NCI-H345 treated with DMSO at 0.1 percent for 48 hours (cell line): ENCODE measurements around the gene NOP16.
"Not testable (repeated sequence)": the region's sequence is repeated elsewhere in the genome, so short reads cannot be mapped to it uniquely, and the experiment has no call there.

Source experiments
- DNase-seq: peaks from one replicate; lab custom pipeline; 2025; ENCODE audit not compliant: unreplicated experiment; lab: John Stamatoyannopoulos, UW

The NOP16 gene

DNA sequence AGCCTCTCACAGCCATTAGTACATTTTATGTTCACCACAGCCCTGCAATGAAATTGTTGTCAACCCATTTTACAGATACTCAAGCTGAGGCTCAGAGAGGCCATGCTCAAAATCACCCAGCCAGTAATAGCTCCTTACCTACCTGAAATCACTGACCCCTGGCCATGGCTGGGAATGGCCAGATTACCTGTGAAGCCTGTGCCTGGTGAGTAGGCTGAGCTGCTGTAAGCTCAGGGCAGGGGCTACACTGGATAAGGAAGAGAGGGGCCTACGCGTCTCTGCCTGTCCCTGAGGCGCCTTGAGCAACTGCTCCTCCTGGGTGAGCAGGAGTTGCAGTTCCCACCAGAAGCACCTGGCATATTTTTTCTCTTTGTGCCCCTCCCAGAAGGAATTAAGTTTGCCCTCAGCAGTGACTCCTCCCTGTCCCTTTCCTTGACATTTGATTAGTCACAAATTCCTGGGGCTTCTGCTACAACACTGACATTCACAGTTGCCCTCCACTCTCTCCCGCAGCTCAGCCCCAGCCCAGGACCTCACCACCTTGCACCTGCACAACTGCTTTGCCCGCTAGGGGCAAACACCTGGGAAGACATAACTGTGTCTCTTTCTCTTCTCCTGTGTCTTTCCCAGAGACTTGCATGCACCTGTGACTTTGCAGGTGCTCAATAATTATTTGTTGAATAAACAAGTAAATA lies 22.2 kb upstream of the NOP16 start:
- DNase-seq = no peak

GRCh38 chr5:176409765-176410164 lies 21.4 kb upstream of the NOP16 start:
- no peak for DNase-seq

DNA sequence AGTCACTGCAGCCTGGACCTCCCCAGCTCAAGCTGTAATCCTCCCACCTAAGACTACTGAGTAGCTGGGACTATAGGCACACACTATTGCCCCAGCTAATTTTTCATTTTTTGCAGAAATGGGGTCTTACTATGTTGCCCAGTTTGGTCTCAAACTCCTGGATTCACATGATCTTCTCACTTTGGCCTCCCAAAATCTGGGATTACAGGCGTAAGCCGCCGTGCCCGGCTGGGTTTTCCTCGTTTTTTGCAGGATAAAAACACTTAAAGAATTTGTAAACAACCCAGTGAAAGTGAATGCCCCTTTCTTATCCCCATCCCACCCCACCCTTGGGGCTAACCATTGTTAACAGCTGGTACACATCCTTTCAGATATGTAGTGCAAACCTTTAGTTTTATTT lies 20.2 kb upstream of the NOP16 start:
- no peak for DNase-seq

- not testable (repeated sequence) for DNase-seq
Measured at GRCh38 chr5:176408252-176408573, 19.8 kb upstream of the NOP16 start.

DNA sequence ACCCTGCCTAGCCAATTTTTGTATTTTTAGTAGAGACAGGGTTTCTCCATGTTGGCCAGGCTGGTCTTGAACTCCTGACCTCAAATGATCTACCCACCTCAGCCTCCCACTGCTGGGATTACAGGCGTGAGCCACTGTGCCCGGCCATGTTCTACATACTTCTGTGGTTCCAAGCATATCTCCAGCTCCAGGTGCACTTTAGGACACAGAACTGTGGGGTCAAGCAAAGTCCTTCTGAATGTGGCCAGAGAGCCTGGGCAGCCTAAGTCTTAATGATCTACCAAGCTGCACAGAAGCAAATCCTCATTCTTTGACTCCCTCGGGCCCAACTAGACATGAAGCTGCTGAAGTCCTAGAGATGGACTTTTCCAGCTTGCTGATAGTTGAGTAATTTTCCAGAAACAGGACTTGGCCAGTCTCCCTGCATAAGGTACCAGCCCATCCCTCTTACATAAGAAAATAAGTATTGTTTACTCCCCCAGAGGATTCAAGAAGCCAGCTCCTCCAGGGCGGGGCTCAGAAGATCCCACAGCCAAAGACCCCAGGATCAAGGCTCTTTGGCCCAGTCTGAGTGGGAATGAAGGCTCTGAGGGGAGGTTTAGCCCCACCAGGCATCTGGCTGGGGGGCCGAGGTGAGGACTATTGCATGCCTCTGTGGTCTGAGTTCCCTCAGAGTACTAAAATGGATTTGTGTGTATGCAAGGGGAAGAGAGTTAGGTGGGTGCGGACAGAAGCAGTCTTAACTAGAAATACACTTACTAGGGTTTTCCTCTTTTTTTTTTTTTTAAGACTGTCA lies 19.3 kb upstream of the NOP16 start:
- DNase-seq = no peak

GRCh38 chr5:176406436-176407052 lies 18.1 kb upstream of the NOP16 start:
- DNase-seq = no peak

- no peak for DNase-seq
Measured at GRCh38 chr5:176405656-176406435, 17.4 kb upstream of the NOP16 start.

DNA sequence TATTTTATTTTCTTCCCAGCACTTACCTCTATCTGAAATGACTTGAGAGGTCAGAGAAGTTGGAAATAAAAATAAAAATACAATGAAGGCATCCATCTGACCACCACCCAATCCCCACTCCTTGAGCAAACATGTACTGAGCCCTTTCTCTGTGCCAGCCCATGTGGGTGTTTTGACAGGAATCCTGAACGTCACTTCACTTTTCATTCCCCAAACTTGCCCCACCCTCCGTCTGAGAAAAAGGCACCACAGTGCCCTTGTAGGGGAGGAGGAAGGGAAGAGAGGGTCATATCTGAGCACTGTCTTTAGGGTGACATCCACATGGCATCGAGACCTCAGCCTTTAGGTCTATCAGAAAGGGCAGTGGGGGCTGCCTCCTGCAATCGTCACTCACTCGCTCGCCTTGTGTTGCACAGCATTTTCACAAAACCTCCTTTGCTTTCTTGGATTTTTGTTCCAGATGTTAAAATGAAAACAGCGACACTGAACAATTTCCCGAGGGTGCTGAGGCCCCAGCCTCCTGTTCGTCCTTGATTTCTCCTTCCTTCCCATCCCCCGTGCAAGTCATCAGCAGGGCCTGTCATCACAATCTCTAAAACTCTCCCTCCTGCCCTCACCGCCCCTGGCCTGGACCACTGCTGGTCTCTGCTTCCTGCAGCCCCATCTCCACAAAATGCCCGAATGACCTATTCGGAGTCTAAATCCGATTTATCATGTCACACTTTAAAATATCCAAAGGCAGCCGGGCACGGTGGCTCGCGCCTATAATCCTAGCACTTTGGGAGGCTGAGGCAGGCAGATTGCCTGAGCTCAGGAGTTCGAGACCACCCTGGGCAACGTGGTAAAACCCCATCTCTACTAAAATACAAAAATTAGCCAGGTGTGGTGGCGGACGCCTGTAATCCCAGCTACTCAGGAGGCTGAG lies 13.1 kb upstream of the NOP16 start:
- DNase-seq = no peak

DNA sequence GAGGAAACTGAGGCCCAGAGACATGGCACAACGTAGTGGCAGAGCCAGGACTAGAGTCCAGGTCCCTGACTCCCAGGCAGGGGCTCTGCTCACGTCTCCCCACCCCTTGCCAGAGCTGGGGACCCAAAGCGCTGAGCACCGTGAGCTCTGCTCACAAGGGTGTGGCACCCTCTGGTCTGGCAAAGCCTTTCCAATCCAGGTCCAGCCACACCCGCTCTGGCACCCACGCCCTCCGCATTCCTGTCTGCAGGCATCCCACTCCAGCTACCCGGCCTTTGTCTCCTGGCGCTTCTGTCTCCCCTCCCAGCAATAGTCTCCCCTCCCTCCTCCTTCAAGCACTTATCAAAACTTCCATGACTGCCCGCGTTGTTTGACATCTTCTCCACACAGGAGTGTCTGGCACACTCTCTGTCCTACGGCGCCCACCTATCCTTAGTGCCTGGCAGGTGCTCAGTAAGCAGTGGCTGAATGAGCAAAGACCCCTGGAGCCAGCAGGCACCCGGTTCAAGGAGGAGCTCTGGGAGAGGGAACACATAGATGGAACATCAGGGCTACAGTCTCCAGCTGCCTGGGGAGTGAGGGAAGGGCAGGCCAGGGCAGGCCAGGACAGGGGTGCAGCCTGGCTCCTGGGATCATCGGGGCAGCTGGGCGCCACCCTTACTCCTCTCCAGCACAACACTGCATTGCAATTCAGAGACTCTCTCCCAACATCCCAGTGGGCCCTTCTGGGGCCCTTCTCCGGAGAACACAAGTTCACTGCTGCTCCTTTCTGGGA lies 12.2 kb upstream of the NOP16 start:
- no peak for DNase-seq

DNA sequence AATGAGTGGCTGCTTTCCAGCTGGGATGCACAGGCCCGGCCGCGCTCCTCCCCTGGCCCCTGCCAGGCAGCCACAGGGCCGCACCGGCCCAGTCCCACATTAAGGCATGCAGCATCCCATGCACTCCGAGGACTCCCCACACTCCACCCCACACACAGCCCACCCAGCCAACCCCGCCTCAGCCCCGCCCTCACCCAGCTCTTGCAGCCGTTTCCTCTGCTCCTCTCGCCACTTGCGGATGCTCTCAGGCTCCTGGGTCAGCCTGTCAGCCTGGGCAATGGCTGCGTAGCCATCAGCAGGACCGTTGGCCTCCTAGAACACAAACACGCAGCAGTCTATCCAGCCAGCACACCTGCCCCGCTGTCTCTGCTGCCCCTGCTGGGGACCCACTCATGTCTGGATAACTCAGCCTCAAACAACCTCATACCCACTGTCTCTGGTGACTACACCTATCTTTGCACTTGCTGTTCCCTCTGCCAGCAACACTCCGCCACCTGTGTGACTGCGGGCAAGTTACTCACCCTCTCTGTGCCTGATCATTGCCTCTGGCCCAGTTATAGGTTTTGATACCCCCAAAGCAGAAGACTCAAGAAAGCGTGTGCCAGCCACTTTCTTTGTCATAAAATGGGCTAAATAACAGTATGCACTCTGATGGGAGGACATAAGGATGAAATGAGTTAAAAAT lies 9.5 kb upstream of the NOP16 start:
- no peak for DNase-seq

- DNase-seq = no peak
Measured at GRCh38 chr5:176396330-176396729, 7.9 kb upstream of the NOP16 start.

DNA sequence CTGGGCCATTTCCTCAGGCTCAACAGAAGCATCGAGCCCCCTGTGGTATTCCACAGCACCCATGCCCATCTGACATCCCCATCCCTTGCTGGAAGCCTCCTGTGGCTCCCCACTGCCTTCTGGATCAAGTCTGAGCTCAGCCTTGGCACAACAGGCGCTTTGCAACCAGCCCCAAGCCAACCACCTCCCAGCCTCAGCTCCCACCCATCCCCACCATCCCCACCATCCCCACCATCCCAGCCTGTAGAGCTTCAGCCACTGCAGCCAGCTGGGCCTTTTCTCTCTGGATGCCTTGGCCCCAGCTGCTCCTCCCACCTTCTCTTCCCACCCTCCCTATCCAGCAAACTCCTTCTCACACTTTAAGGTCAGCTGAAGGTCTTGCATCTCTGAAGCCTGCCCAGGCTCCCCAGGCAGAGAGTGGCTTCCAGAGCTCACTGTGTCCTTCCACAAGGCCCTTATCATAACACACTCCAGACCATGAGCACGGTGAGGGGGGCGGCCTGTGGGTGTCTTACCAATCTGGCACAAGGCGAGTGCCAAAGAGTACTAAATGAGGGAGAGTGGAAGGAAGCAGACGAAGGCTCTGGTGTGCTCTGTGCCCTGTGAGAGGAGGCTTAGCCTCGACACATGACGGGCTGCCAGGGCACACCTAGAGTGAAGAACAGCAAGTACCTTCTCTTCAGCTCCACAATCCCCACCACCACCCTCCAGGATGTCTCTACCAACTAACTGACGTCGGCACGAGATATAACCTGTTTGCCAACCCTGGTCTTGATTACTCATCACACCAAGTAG lies 6.7 kb upstream of the NOP16 start:
- no peak for DNase-seq

DNA sequence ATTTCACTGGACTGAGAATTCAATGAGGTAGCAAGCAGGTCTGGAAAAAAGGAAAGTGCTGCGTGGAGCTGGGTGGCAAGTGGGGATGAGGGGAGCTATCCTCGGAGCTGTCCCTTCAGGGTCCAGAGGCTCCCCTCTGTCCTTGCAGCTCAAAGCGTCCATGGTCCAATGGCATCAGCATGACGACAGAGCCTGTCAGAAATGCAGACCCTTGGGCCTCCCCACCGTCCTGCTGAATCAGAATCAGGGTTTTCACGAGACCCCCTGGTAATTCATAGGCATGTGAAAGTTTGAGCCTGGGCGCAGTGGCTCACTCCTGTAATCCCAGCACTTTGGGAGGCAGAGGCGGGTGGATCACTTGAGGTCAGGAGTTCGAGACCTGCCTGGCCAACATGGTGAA lies 5.7 kb upstream of the NOP16 start:
- DNase-seq = no peak

DNA sequence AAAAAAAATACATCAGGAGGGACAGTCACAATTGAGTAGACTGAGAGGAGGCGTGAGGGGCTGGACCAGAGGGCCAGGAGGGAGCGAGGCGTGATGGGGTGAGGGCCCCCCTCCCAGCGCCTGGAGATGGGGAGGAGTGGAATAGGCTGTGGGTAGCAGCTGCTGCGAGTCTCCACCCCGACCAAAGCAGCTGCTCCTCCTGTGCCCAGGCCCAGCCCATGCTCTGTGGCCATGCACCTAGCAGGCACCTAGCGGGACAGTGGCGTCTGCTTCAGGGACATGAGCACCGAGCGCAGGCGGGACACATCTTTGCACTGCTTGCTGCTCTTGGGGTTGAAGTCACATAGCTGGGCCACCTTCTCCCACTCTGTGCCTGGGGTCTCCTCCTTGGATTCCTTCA lies 4.1 kb upstream of the NOP16 start:
- DNase-seq = no peak

GRCh38 chr5:176391999-176392398 lies 3.6 kb upstream of the NOP16 start:
- DNase-seq = no peak

GRCh38 chr5:176391479-176391878 lies 3.1 kb upstream of the NOP16 start:
- no peak for DNase-seq

DNA sequence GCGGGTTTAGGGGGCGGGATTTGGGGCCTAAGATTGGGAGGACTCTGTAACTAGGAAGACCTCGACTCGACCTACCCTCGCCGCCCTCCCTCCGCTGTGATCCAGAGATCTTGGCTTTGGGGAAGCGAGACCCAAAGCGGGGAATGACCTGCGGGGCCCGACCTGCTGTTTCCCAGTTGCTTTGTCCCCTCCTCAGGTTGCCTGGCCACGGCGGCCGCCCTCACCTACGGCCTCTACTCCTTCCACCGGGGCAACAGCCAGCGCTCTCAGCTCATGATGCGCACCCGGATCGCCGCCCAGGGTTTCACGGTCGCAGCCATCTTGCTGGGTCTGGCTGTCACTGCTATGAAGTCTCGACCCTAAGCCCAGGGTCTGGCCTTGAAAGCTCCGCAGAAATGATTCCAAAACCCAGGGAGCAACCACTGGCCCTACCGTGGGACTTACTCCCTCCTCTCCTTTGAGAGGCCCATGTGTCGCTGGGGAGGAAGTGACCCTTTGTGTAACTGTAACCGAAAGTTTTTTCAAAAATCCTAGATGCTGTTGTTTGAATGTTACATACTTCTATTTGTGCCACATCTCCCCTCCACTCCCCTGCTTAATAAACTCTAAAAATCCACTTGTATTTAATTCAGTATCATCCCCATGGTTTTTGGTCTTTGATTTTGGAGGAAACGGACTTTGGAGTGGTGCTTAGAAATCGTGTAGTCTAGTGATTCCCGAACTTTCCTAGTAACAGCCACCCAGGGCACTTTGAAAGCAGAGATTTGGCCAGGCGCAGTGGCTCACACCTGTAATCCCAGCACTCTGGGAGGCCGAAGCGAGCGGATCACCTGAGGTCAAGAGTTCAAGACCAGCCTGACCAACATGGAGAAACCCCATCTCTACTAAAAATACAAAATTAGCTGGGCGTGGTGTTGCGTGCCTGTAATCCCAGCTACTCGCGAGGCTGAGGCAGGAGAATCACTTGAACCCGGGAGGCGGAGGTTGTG lies 1.0 kb upstream of the NOP16 start:
- peak; percentile 55 for DNase-seq
